HG03175 (cell line): ENCODE data around the gene MARCHF4.

Experiments
- ATAC-seq: cut with Tn5 transposase; IDR thresholded peaks from one replicate; pipeline ENCODE4 v1.9.1; 2021; ENCODE audit warnings: mild to moderate bottlenecking, moderate library complexity; ENCODE audit not compliant: unreplicated experiment

MARCHF4 gene

DNA sequence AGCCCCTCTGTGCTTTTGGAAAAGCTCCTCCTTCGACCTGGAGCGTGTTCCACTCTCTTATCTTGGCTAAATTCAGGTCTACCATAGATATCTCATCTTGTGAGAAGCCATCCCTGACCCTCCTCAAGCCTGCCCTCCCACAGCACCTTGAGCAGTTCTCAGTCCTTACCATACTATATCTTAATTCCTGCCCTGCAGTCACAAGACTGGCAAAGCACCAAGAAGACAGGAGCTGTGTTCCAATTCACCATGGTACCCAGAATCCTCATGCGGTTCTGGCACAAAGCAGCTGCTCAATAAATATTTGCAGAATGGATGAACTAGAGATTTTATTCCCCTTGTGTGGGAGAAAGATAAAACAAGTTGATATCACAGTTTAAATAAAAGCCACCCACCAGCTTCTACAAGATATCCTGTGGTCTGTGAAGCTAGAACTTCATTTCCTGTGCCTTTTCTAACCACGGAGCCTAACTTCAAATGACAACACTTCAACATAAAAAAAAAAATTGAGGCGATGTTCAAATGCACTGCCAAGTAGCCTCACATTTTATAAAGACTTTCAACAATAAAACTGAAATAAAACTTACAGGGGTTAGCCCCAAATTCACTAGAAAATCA, 19.5 kb downstream of the MARCHF4 start:
- ATAC-seq = no peak

DNA sequence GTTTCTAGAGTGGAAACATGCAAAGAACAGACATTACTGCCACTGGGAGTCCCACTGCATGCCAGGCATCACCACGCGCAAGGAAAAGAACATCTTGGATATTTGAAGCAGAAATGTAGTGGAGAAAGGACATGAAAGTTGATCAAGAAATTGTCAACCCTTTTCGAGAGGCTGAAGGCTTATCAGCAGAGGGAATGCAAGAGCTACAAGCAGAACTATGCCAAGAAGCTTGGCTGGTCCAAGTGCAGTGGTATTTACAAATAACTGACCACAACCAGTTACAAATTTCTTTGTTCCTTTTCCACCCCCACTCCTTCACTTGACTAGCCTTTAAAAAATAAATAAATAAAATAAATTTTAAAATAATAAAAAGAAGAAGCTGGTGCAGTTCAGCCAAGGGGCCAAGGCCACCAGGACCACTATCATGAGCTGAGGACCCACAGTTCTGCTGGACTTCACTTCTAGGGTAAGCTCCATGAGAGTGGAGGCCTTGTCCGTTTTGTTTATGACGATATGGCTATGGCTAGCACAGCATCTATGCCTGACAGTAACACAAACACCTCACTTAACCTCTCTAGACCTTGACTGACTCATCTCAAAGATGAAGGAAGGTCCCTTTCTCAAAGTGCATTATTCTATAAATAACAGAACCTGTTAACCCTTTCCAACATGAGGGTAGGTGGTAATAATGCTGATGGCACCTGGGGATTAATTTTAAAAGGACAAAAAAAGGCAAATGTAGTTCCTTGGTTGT, 20.9 kb downstream of the MARCHF4 start:
- no peak for ATAC-seq

DNA sequence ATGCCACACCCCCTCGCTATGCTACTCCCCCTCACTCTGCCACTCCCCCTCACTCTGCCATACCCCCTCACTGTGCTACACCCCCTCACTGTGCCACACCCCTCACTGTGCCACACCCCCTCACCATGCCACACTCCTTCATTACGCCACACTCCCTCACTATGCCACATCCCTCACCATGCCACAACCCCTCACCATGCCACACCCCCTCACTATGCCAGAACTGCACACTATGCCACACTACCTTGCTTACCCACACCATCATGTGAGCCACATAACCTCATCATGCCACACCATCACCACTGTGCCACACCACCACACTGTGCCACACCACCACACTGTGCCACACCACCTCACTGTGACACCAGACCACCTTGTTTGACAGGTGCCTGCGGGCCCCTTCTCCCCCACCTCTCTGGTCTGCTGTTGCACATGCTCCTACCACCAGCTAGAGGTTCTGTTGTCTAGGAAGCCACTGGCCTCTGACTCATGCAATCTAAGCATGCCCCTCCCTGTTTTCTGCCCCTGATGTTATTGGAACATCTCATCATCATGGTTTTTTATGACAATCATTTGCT, 22.0 kb downstream of the MARCHF4 start:
- no peak for ATAC-seq

DNA sequence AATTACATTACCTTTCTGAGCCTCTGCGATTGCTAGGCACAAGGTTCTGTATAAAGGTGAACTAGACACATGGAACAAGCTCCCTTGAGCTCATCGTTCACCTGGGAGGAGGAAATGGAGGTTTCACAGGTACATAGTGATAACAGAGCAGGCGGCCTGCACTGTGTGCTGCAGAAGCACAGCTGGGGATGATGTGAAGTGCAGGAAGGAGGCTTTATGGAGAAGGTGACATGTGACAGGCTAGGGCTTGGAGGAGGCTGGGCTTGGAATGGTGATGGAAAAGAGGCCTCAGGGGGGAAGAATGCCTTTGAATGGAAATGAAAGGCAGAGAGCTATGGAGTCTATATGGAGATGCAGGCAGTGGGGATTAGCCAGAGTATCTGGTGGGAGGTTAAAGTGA, 22.9 kb downstream of the MARCHF4 start:
- ATAC-seq = no peak

DNA sequence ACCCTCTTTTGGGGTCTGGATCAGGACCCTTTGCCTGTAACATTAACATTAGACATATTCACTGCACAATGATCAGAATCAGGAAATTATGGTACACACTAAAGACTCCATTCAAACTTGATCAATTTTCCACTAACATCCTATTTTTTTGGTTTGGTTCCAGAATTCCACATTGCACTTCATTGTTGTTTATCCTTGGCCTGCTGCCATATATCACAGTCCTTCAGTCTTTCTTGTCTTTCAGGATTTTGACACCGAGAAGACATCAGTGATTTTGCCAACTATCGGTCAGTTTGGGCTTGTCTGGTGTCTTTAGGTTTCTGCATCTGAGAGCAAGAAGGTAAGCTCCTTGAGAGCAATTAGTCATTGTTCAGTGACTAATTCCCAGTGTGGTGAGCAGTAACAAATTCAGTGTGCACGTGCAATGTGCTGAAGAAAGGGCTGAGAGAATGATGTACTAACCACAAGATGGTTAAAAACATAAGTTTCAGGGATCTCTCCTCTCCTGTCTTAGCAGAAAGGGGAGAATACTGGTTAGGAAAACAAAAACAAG, 23.5 kb downstream of the MARCHF4 start:
- ATAC-seq = no peak

DNA sequence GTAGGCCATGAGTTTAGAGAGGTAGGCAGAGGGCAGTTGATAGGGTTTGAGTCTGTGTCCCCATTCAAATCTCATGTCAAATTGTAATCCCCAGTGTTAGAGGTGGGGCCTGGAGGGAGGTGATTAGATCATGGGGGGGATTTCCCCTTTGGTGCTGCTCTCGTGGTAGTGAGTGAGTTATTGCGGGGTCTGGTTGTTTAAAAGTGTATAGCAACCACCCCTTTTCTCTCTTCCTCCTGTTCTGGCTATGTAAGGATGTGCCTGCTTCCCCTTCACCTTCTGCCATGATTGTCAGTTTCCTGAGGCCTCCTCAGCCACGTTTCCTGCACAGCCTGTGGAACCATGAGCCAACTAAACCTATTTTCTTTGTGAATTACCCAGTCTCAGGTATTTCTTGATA, 25.5 kb downstream of the MARCHF4 start:
- ATAC-seq = no peak

DNA sequence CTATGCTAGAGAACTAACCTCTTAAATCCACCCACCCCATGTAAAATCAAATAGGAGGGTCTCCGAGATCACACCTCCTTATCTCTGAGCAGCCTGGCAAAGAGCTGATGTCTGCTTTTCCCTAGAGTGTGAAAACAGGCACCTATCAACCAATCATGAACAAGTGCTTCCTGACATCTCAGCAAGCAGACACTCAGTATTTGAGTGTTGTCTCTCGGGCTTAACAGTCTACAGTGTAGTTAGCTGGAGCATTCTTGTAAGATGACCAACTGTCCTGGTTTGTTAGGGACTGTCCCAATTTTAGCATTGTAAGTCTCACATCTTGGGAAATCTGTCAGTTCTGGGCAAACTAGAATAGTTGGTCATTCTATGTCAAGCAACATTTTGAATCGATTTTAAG, 26.4 kb downstream of the MARCHF4 start:
- ATAC-seq = no peak

DNA sequence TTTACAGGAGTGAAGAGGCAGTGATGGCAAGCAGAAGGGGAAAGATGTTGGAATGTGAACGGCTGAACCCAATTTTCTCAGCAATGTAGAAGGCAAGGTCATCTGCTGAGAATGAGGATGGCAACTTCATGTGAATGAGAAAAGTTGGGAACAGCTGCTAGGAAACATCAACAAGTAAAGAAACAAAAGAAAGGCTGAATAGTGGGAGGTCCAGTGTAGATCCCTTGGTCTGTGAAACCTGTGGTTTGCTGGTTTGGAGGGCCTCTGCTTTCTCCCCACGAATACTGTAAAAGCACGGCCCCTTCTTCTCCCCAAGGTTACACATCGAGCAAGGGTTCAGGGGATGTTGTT, 27.4 kb downstream of the MARCHF4 start:
- ATAC-seq = no peak

DNA sequence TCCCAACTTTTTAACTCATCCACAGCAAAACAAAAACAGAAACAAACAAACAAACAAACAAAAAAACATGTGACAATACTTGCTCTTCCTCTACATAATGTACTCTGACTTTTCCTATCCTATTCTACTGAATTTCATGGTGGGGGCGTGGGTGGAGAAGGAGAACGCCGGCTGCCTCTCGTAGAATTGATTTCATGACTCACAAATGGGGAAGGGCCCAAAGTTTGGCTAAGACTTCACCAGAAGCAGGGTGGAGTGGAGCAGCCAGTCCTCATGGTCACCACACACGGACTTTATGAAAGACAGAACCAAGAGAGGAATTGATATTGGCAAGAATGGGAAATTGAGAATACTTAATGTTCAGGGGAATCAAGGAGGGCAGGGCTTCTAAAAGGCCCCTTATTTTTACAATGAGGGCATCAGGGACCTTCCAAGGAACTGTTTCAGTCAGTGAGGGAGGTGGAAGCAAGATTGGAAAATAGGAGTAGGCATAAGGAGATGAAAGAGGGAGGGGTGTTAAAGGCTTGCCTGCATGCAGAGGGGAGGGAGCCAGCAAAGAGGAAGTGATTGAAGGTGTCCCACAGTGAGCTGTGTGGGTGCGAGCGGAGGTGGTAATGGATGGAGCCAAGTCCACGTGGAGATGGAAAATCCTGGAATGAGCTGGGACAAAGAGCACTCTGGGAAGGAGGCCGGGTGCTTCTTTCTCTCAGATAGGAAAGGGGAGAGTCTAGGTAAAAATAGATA, 27.9 kb downstream of the MARCHF4 start:
- ATAC-seq = no peak

DNA sequence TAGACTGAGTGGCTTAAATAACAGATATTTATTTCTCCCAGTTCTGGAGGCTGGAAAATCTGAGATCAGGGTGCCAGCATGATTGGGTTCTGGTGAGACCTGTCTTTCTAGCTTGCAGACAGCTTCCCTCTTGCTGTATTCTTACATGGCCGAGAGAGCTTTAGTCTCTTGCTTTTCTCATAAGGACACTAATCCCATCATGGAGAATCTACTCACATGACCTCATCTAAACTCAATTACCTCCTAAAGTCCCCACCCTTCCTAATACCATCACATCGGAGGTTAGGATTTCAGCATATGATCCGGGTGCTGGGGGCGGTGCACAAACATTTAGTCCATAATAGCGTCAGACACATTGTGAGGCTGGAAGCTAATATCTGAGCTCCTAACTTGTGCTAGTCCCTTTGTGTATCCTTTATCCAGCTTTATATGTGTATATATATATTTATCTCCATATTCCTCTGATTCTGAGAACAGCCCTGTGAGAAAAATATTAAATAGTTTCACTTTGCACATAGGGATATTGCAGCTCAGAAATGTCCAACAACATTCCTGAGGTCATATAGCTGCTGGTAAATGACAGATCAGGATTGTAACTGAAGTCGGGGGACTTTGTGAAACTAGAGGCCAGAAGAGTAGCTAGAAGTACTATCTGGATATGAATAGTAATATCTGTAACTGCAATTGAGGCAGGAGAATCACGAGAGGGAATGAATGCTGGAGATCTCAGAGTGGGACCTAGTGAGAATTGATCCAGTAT, 28.9 kb downstream of the MARCHF4 start:
- no peak for ATAC-seq

DNA sequence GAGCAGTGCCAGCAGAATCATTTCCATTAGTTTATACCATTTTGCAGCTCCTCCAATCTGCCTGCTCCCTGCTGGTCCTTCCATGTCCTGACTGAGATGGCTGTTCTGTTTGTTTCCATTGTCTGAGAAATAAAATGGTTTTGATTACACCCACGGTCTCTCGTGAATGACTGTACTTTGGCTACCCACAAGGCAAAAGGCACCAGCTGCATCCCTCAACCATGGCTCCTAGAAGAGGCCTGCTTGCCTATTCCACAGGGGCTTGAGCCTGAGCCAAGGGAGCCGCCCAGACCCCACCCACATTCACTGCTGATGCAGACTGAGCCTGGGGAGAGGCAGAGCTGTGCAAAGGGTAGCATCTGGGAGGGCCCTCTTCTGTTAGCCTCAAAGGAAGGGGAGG, 31.2 kb downstream of the MARCHF4 start:
- ATAC-seq = no peak

DNA sequence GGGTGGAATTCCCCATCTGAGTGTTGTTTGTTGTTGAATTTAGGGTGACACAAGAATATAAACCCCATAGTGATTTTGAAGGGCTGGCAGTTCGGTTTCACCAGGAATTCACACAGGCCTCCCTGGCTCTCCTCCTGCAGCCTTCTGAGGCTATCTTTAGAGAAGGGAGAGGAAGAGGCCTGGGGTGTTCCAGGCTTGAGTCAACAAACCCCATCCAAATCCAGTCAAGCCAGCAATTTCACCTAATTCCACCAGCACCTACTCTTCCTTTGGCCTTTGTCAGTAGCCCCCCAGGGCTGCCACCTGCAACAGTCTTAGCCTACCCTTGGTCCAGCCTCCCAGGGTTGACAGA, 32.0 kb downstream of the MARCHF4 start:
- no peak for ATAC-seq

DNA sequence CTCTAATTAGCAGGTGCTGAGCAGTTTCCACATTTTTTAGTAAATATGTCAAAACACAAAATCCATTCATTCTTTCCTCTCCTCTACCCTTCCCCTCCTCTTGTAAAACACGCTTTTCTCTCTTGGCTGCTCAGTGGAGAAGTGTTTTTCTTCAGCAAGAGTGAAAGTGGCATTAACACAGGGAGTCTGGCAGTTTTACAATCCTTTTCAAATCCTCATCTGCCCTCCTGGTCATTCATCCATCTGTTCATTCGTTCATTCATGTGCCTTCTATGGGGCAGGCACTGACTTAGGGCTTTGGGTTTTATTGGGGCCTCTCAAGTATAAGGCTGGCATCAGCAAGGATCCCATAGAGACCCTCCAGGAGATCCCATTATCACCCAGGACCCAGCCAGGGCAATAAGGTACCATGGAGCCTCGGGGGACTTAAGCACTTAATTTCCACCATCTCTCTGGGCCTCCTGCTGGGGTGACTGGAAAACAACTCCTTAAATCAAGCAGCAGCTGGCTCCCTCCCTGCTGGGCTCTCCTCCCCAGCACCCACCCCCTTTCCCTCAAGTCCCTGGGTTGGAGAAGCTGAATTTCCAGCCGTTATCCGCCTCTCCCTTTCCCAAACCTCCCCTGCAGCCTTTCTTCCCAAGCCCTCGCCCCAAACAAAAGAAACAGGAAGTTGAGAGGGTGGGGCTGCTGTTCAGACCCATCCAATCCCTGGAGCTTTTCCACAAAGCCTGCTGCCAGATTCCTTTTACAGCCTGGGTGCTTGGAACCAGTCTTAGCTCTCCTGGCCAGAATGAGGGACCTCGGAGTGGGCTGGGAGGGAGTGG, 32.6 kb downstream of the MARCHF4 start:
- ATAC-seq = no peak

DNA sequence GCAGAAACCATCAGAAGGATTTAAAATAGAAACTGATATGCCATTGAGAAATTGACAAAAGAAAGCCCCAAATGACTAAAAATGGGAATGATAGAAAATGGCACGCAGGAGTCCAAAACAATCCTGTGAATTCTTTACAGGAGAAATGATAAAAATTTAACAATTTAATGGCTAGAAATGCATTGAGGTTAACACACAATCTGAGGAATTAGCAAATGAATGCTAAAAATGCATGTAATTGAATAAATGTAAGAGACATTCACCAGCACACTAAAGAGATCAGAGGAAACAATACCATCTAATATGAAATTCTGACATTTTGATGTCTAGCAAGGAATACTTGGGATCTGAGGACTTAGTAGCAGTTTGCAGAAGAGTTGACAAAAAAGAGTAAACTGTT, 37.0 kb downstream of the MARCHF4 start:
- ATAC-seq = no peak

DNA sequence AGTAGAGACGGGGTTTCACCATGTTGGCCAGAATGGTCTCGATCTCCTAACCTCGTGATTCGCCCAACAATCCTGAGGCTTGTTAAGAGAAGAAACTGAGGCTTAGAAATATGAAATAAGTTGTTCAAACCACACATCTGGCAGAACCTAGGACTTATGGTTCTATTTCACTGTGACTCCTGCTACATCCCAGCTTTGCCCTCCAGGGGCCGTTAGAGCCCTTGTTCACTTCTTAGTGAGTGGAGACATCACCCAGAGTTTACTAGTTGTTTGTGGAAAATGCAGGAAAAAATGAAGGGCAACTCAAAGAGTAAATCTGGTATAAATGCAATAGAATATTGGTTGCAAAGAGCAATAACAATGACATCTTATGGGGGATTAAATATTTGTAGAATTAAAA, 43.9 kb downstream of the MARCHF4 start:
- ATAC-seq = no peak

DNA sequence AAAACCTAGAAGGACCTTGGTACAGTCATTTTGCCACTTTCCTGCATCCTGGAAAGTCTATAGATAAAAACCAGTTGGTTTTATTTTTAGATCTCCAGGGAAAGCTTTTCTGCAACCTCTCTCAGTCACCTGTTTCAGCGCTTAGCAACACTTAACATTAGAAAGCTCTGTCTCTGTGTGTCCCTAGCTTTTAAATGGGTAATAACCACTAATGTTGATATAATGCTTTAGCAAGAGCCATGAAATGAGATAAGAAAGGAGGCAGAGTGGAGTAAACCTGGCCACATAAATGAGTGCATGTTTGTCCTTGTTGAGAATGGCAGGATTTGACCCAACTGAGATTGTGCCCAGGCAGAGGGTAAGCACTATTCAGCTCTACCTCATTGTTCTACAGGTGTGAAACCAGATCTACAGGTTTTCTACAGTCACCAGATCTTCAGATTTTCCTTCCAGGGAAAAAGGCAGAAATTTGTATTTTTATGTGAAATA, 44.8 kb downstream of the MARCHF4 start:
- no peak for ATAC-seq
